ENCODE data around the gene DOCK4.

Gene DOCK4

DNA sequence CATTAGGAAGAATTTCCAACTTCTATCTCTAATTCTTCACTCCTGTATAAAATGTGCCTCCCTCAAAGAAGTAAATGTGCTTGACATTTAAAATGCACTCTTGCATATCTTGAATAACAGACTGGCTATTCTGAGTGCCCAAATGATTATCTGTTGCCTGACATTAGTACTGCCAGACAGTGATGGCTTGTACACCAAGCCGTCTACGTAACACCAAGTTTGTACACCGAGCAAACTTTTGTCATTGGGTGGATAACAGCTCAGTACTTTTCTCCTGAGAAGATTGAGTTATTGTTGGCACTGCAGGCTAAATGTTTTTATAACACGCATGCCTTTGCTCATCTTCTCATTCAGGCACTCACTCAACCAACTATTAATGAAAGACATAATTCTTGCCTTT is 137.2 kb downstream of the DOCK4 start:
- TF ChIP-seq, protein P1, sequence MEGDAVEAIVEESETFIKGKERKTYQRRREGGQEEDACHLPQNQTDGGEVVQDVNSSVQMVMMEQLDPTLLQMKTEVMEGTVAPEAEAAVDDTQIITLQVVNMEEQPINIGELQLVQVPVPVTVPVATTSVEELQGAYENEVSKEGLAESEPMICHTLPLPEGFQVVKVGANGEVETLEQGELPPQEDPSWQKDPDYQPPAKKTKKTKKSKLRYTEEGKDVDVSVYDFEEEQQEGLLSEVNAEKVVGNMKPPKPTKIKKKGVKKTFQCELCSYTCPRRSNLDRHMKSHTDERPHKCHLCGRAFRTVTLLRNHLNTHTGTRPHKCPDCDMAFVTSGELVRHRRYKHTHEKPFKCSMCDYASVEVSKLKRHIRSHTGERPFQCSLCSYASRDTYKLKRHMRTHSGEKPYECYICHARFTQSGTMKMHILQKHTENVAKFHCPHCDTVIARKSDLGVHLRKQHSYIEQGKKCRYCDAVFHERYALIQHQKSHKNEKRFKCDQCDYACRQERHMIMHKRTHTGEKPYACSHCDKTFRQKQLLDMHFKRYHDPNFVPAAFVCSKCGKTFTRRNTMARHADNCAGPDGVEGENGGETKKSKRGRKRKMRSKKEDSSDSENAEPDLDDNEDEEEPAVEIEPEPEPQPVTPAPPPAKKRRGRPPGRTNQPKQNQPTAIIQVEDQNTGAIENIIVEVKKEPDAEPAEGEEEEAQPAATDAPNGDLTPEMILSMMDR (conservative IDR thresholded peaks at IDR 0.05; ENCODE audit: low read depth, low read length), result no peak
- no peaks in the 10 kb centered on the region for H3K36me3 ChIP-seq (ENCODE audit: insufficient read depth)
- H3K9ac ChIP-seq, result no peak overlapping the region
- no peaks in the 10 kb centered on the region for H3K27me3 ChIP-seq (ENCODE audit: insufficient read depth, low read depth)
- no peak overlapping the region for H3K27ac ChIP-seq
- no peak overlapping the region for H3K4me3 ChIP-seq (IDR thresholded peaks at IDR 0.05; ENCODE audit: insufficient read depth, low read depth, low read length)
- H4K20me1 ChIP-seq (ENCODE audit: insufficient read depth), result no peaks in the 10 kb centered on the region
- H3K79me2 ChIP-seq (ENCODE audit: insufficient read depth, low read depth), result no peaks in the 10 kb centered on the region
- no peak overlapping the region for H3K4me2 ChIP-seq
- no peak overlapping the region for H2AFZ ChIP-seq (ENCODE audit: low read depth)
- H3K4me1 ChIP-seq (ENCODE audit: low read depth, poor library complexity, severe bottlenecking), result peaks cover 21% of the 10 kb centered on the region

DNA sequence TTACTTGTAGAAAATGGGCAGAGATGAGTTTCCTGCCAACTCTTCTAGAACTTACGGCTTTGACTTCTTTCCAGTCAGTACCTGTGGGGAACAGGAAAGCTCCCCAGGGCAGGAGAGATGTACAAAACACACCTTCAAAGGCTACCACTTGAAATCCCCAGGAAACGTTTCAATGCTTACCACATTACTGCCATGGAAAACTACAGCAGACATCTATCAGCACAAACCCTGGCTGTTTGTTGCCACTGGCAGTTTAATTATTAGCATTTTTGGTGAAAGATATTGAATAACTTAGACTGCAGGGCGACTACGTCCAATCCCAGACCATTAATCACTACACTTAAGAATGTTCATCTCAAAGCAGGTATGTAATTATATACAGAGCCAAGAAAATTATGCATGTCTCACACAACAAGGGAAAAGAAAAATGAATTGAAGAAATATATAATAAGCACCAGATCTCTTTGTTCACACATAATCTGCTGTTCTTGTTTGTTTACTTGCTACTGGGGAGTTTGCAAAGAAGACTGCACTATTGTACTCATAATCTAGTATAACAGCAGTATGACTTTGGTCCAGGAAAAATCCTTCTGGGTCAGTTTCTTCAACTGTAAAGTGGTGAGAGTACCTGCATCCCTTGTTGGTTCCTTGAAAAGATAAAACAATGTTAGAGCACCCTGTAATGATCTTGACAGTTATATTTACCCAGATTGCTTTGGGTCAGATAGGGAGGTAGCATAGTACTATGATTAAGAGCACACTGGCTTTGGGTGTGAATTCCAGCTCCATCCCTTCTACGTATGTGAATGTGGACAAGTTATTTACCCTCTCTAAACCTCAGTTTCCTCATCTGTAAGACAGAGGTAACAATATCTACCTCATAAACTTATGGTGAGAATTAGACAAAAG is 138.3 kb downstream of the DOCK4 start:
- H2AFZ ChIP-seq (ENCODE audit: low read depth), result no peak overlapping the region
- H3K4me1 ChIP-seq (ENCODE audit: low read depth, poor library complexity, severe bottlenecking), result peaks cover 17% of the 10 kb centered on the region
- H3K27me3 ChIP-seq (ENCODE audit: insufficient read depth, low read depth), result no peaks in the 10 kb centered on the region
- TF ChIP-seq, protein P1 (conservative IDR thresholded peaks at IDR 0.05; ENCODE audit: low read depth, low read length), result no peak
- no peak overlapping the region for H3K9ac ChIP-seq
- H3K79me2 ChIP-seq (ENCODE audit: insufficient read depth, low read depth), result no peaks in the 10 kb centered on the region
- H3K27ac ChIP-seq, result no peak overlapping the region
- no peaks in the 10 kb centered on the region for H3K36me3 ChIP-seq (ENCODE audit: insufficient read depth)
- no peak overlapping the region for H3K4me3 ChIP-seq (IDR thresholded peaks at IDR 0.05; ENCODE audit: insufficient read depth, low read depth, low read length)
- no peak overlapping the region for H3K4me2 ChIP-seq
- no peaks in the 10 kb centered on the region for H4K20me1 ChIP-seq (ENCODE audit: insufficient read depth)

DNA sequence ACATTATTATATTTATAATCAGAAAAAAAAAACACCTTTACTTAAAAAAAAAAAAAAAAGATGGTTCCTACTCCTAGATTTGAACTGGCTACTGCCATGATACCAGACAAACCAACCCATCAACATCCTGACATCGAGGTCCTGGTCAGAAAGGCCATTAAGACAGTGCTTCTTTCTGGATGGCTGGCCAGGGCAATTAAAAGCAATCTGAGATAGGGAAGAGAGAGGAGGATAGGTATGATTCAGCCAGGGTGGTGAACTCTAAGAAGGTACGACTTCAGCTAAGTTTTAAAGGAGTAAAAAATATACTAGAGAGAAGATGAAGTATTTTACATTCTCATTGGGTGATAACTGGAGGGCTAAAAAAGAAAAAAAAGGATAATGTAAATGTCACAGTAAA is 139.0 kb downstream of the DOCK4 start:
- no peaks in the 10 kb centered on the region for H3K36me3 ChIP-seq (ENCODE audit: insufficient read depth)
- H3K4me1 ChIP-seq (ENCODE audit: low read depth, poor library complexity, severe bottlenecking), result peaks cover 10% of the 10 kb centered on the region
- TF ChIP-seq, protein P1 (conservative IDR thresholded peaks at IDR 0.05; ENCODE audit: low read depth, low read length), result no peak

DNA sequence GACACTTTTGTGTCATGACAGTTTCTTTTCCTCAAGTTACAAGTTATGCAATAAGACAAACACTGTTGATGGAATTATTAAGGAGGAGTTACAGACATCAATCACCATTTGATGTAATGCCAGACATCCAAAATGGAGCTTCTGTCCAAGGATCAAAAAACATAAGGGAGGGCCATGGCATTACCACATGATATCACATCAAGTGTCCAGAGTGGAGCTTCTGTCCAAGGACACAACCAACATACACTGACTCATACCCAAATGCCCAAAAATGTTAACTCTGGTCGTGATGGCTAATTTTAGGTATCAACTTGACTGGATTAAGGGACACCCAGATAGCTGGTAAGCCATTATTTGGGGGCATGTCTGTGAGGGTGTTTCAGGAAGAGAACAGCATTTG is 140.4 kb downstream of the DOCK4 start:
- peaks cover 11% of the 10 kb centered on the region for H3K4me1 ChIP-seq (ENCODE audit: low read depth, poor library complexity, severe bottlenecking)
- TF ChIP-seq, protein P1 (conservative IDR thresholded peaks at IDR 0.05; ENCODE audit: low read depth, low read length), result no peak

More for the DNA sequence above, 139.0 kb downstream of the DOCK4 start:
- no peaks in the 10 kb centered on the region for H4K20me1 ChIP-seq (ENCODE audit: insufficient read depth)
- no peaks in the 10 kb centered on the region for H3K79me2 ChIP-seq (ENCODE audit: insufficient read depth, low read depth)
- H3K27me3 ChIP-seq (ENCODE audit: insufficient read depth, low read depth), result no peaks in the 10 kb centered on the region
- no peak overlapping the region for H3K27ac ChIP-seq
- H2AFZ ChIP-seq (ENCODE audit: low read depth), result no peak overlapping the region
- no peak overlapping the region for H3K9ac ChIP-seq
- H3K4me2 ChIP-seq, result no peak overlapping the region
- H3K4me3 ChIP-seq (IDR thresholded peaks at IDR 0.05; ENCODE audit: insufficient read depth, low read depth, low read length), result no peak overlapping the region

More for the DNA sequence above, 140.4 kb downstream of the DOCK4 start:
- H3K79me2 ChIP-seq (ENCODE audit: insufficient read depth, low read depth), result no peaks in the 10 kb centered on the region
- H4K20me1 ChIP-seq (ENCODE audit: insufficient read depth), result no peaks in the 10 kb centered on the region
- H3K36me3 ChIP-seq (ENCODE audit: insufficient read depth), result no peaks in the 10 kb centered on the region
- H3K27me3 ChIP-seq (ENCODE audit: insufficient read depth, low read depth), result no peaks in the 10 kb centered on the region
- no peak overlapping the region for H3K9ac ChIP-seq
- no peak overlapping the region for H3K27ac ChIP-seq
- H2AFZ ChIP-seq (ENCODE audit: low read depth), result no peak overlapping the region
- no peak overlapping the region for H3K4me2 ChIP-seq
- no peak overlapping the region for H3K4me3 ChIP-seq (IDR thresholded peaks at IDR 0.05; ENCODE audit: insufficient read depth, low read depth, low read length)

Data from KMS-11 (cell line).